ENCODE results near the gene THAP8. TPM values are rescaled to one million over a fixed set of nuclear protein-coding genes. Genes with fewer than 3 reads are reported as not detected.

Gene THAP8
- total RNA-seq, 1 donor from 2014 or later = not detected

DNA sequence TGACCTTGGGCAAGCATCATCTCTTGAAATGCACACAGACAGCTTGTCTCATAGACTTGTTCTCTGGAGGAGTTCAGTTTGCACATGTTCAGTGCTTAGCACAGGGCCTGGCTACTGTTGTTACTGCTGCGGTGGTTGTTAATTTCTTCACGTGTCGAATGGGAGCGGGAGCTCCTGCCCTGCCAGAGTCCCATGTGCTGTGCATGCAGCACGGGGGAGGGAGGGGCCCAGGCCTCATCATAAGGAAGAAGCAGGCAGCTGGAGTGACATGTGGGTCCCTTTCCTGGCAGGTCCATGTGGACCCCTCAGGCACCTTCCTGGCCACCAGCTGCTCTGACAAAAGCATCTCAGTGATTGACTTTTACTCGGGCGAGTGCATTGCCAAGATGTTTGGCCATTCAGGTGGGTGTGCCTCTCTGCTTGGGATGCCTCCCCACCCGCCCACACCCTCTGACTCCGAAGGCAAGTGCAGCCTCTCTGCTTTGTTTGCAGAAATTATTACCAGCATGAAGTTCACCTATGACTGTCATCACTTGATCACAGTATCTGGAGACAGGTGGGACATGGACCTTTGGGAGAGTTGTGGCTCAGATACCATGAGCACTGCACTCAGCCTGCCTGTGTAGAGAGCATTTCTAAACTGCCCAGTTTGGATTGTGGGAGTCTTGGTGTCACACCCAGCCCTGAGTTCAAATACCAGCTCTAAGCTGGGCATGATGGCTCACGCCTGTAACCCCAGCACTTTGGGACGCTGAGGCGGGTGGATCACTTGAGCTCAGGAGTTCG is 37.0 kb upstream of the THAP8 start:
- H3K9me3 ChIP-seq = no peaks in the 10 kb centered on the region
- no peaks in the 10 kb centered on the region for H3K36me3 ChIP-seq
- H3K27me3 ChIP-seq = no peaks in the 10 kb centered on the region
- DNase-seq (ENCODE audit: low spot score in 2 of 2) = no peak
- no peak overlapping the region for H3K27ac ChIP-seq
- no peaks in the 10 kb centered on the region for H3K4me1 ChIP-seq
- H3K4me3 ChIP-seq = no peak overlapping the region
- intact Hi-C loops (cut with DNase I) = no loop called here
- TF ChIP-seq, protein P1, sequence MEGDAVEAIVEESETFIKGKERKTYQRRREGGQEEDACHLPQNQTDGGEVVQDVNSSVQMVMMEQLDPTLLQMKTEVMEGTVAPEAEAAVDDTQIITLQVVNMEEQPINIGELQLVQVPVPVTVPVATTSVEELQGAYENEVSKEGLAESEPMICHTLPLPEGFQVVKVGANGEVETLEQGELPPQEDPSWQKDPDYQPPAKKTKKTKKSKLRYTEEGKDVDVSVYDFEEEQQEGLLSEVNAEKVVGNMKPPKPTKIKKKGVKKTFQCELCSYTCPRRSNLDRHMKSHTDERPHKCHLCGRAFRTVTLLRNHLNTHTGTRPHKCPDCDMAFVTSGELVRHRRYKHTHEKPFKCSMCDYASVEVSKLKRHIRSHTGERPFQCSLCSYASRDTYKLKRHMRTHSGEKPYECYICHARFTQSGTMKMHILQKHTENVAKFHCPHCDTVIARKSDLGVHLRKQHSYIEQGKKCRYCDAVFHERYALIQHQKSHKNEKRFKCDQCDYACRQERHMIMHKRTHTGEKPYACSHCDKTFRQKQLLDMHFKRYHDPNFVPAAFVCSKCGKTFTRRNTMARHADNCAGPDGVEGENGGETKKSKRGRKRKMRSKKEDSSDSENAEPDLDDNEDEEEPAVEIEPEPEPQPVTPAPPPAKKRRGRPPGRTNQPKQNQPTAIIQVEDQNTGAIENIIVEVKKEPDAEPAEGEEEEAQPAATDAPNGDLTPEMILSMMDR (IDR thresholded peaks at IDR 0.05) = no peak

DNA sequence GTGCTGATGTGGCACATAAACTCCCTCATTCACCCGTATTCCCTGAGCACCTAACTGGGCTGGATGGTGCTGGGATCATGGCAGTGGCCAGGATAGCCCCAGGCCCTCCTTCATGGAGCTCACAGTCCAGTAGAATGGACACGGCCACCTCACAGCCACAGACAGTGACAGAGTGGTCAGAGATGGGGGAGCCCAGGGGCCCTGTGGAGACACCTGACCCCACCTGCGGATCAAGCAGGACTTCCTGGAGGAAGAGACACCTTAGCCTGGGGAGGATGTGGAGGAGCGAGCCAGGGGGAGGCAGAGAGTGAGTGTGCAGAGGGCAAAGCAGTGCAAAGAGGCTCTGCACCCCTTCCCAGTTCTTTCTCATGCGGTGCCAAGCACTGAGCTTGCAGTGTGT is 35.8 kb upstream of the THAP8 start:
- intact Hi-C loops (cut with DNase I) = no loop called here
- Histone ChIP-seq H3K9me3 (no peaks in the 10 kb centered on the region), H3K27me3 (no peaks in the 10 kb centered on the region), H3K4me1 (no peaks in the 10 kb centered on the region), H3K36me3 (no peaks in the 10 kb centered on the region), H3K4me3 (no peak overlapping the region), H3K27ac (no peak overlapping the region)
- TF ChIP-seq, protein P1 (IDR thresholded peaks at IDR 0.05) = no peak
- no peak for DNase-seq (ENCODE audit: low spot score in 2 of 2)

DNA sequence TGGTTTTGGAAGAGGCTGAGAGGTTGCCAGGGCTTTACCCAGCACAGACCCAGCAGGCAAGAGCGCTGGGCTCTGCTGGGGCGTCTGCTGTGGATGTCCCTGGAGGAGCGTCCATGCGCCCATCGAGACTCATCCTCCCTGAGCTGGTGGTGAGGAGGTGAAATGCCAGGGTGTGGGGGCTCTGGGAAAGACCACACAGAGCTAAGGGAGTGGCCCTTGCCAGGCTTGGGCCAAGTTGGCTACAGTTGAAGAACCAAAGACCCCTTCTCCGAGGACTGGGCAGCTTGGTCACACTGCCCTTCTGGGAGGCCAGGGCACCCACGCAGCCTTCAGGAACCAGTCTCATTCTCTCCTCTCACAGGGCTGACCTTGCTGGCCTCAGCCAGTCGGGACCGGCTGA is 32.2 kb upstream of the THAP8 start:
- H3K36me3 ChIP-seq = no peaks in the 10 kb centered on the region
- H3K27me3 ChIP-seq = no peaks in the 10 kb centered on the region
- TF ChIP-seq, protein P1 (IDR thresholded peaks at IDR 0.05) = no peak
- no peak for DNase-seq (ENCODE audit: low spot score in 2 of 2)
- no peaks in the 10 kb centered on the region for H3K9me3 ChIP-seq
- no peak overlapping the region for H3K27ac ChIP-seq
- H3K4me3 ChIP-seq = no peak overlapping the region
- intact Hi-C loops (cut with DNase I) = no loop called here
- H3K4me1 ChIP-seq = no peaks in the 10 kb centered on the region

DNA sequence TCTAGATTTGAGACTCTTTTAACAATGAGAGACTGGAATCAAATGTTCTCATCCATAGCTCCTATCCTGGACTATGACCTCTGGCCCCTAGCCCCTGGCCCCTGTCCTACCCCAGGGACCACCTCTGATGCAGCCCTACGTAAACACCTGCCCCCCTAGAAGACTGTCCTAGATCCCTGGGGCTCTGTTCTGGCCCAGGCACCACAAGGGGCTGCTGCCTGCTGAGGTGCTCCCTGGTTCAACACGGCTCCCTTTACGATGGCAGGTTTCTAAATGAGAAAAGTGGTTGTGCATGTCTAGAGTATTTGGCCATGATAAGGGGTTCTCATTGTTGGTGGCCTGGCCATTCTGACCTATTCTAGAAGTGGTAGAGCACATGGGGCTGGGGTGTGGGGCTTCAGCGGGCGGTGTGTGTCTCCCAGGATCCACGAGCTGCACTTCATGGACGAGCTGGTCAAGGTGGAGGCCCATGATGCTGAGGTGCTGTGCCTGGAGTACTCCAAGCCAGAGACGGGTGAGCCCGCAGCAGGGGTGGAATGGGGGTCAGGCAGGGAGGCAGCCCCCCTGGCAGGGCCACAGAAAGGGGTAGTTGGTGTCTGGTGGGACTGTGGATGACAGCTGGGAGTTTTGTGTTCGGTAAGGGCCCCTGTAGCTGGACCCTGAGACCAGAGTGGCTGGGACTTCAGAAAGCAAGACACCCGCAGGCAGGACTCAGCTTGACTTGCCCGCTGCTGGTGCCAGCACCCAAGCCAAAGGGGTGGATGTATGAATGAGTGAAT is 30.3 kb upstream of the THAP8 start:
- Histone ChIP-seq H3K4me1 (no peaks in the 10 kb centered on the region), H3K27me3 (no peaks in the 10 kb centered on the region)
- intact Hi-C loops (cut with DNase I) = no loop called here

DNA sequence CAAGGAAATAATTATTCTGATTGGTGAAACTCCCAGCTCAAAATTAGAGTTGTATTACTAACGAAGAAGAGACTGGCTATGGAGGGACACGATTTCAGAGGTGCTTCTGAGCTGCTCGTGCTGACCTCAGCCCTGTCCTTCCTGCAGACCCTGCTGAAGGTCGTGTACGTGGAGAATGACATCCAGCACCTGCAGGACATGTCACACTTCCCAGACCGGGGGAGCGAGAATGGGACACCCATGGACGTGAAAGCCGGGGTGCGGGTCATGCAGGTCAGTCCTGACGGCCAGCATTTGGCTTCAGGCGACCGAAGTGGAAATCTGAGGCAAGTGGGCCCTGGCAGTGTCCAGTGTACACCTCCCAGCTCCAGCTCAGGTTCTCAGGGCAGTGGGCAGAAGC is 28.8 kb upstream of the THAP8 start:
- intact Hi-C loops (cut with DNase I) = no loop called here
- Histone ChIP-seq H3K27me3 (no peaks in the 10 kb centered on the region), H3K4me3 (no peak overlapping the region), H3K9me3 (no peaks in the 10 kb centered on the region), H3K4me1 (no peaks in the 10 kb centered on the region), H3K36me3 (no peaks in the 10 kb centered on the region), H3K27ac (no peak overlapping the region)
- TF ChIP-seq, protein P1 (IDR thresholded peaks at IDR 0.05) = no peak
- no peak for DNase-seq (ENCODE audit: low spot score in 2 of 2)

More for the DNA sequence above, 30.3 kb upstream of the THAP8 start:
- H3K4me3 ChIP-seq = no peak overlapping the region
- no peaks in the 10 kb centered on the region for H3K36me3 ChIP-seq
- H3K9me3 ChIP-seq = no peaks in the 10 kb centered on the region
- TF ChIP-seq, protein P1 (IDR thresholded peaks at IDR 0.05) = no peak
- H3K27ac ChIP-seq = no peak overlapping the region
- DNase-seq (ENCODE audit: low spot score in 2 of 2) = no peak

All from ascending aorta (tissue), 2 donors.